HG03342 (cell line): Measurements from ENCODE around the gene RSBN1.
"Not testable (repeated sequence)": the region's sequence is repeated elsewhere in the genome, so short reads cannot be mapped to it uniquely, and the experiment has no call there.

ENCODE experiments used
- ATAC-seq: cut with Tn5 transposase; IDR thresholded peaks from one replicate; pipeline ENCODE4 v1.9.1; 2021; ENCODE audit warnings: mild to moderate bottlenecking, moderate library complexity; ENCODE audit not compliant: unreplicated experiment

The RSBN1 gene

GRCh38 chr1:113811888-113812660 is at the start of gene RSBN1:
Gene RSBN1 (minus strand): TSS chr1:113812476. CDS start chr1:113812412, 64 bp downstream.
- peak; percentile 91 for ATAC-seq

GRCh38 chr1:113861641-113862040 is 49.4 kb upstream of the RSBN1 start:
- no peak for ATAC-seq

GRCh38 chr1:113860891-113861290 is 48.6 kb upstream of the RSBN1 start:
- ATAC-seq, result no peak

GRCh38 chr1:113859478-113860175 is 47.4 kb upstream of the RSBN1 start:
- ATAC-seq, result peak; percentile 91

- ATAC-seq, result no peak
These were observed 46.7 kb upstream of the RSBN1 start for GRCh38 chr1:113858982-113859381.

- no peak for ATAC-seq
These were observed 46.1 kb upstream of the RSBN1 start for GRCh38 chr1:113858418-113858817.

- no peak for ATAC-seq
These were observed 45.5 kb upstream of the RSBN1 start for GRCh38 chr1:113857776-113858175.

GRCh38 chr1:113856401-113856790 is 44.1 kb upstream of the RSBN1 start:
- ATAC-seq, result no peak

- ATAC-seq, result no peak
These were observed 43.5 kb upstream of the RSBN1 start for GRCh38 chr1:113855630-113856400.

GRCh38 chr1:113854234-113854633 is 42.0 kb upstream of the RSBN1 start:
- ATAC-seq, result no peak

- ATAC-seq, result not testable (repeated sequence)
These were observed 40.4 kb upstream of the RSBN1 start for GRCh38 chr1:113852694-113853093.

- no peak for ATAC-seq
These were observed 38.0 kb upstream of the RSBN1 start for GRCh38 chr1:113850127-113850796.

- ATAC-seq, result no peak
These were observed 36.8 kb upstream of the RSBN1 start for GRCh38 chr1:113849072-113849471.

- no peak for ATAC-seq
These were observed 34.2 kb upstream of the RSBN1 start for GRCh38 chr1:113846391-113847035.

GRCh38 chr1:113836534-113836933 is 24.3 kb upstream of the RSBN1 start:
- ATAC-seq, result no peak

GRCh38 chr1:113835686-113836290 is 23.5 kb upstream of the RSBN1 start:
- no peak for ATAC-seq

- ATAC-seq, result no peak
These were observed 22.4 kb upstream of the RSBN1 start for GRCh38 chr1:113834716-113835115.

- no peak for ATAC-seq
These were observed 17.8 kb upstream of the RSBN1 start for GRCh38 chr1:113830039-113830438.

- ATAC-seq, result no peak
These were observed 9.6 kb upstream of the RSBN1 start for GRCh38 chr1:113821916-113822315.

- no peak for ATAC-seq
These were observed 6.3 kb upstream of the RSBN1 start for GRCh38 chr1:113818578-113818977.
